IMR-90 (cell line): Measurements from ENCODE around the gene LFNG. TPM values are rescaled to one million over a fixed set of nuclear protein-coding genes. Genes with fewer than 3 reads are reported as not detected.

Experiments
- ATAC-seq: fragments of 200-7000 bp; cut with Tn5 transposase; 2 replicates; pipeline ENCODE4 v1.9.1; 2020; ENCODE audit warnings: low read depth, mild to moderate bottlenecking, moderate library complexity
- BruUV-seq: library from RNA; stranded (reverse); fragments of 400-500 nt; replicated peaks from 2 replicates; lab custom pipeline; 2021; lab: Mats Ljungman, UMichigan
- CTCF ChIA-PET: fragments of 300-600 bp; formaldehyde crosslinking; extraction: SDS; loops from one replicate; lab custom pipeline; 2021; ENCODE audit warnings: antibody characterized with exemption; lab: Yijun Ruan, JAX
- POLR2A ChIA-PET: fragments of 300-600 bp; sonication (Branson Sonifier 250); formaldehyde crosslinking; loops from one replicate; lab custom pipeline; 2022; ENCODE audit warnings: antibody characterized with exemption; ENCODE audit not compliant: unreplicated experiment; lab: Charles Lee
- DNase-seq: peaks from one replicate; pipeline ENCODE4 v3.0.0; 2013
- H2AFZ ChIP-seq: replicated peaks from 2 replicates; pipeline ENCODE3; 2013; ENCODE audit warnings: low read length, mild to moderate bottlenecking; ENCODE audit not compliant: poor library complexity
- H2AK5ac ChIP-seq: 2 replicates; pipeline ENCODE4 v1.6.1; 2013; ENCODE audit warnings: low read depth, low read length, inconsistent platforms
- H2AK9ac ChIP-seq: replicated peaks from 2 replicates; pipeline ENCODE3; 2013; ENCODE audit warnings: mild to moderate bottlenecking, low read depth, low read length, moderate library complexity; ENCODE audit not compliant: poor library complexity
- H2BK120ac ChIP-seq: 2 replicates; pipeline ENCODE4 v1.6.1; 2013; ENCODE audit warnings: low read depth, low read length, inconsistent platforms
- H2BK15ac ChIP-seq: 3 replicates; pipeline ENCODE4 v1.6.1; 2013; ENCODE audit warnings: low read depth, low read length, inconsistent platforms
- H2BK20ac ChIP-seq: 2 replicates; pipeline ENCODE4 v1.6.1; 2013; ENCODE audit warnings: low read depth, mild to moderate bottlenecking, inconsistent platforms, low read length, moderate library complexity
- H2BK5ac ChIP-seq: 2 replicates; pipeline ENCODE4 v1.6.1; 2013; ENCODE audit warnings: mild to moderate bottlenecking, low read depth, low read length, inconsistent platforms; ENCODE audit not compliant: poor library complexity, severe bottlenecking
- H3K14ac ChIP-seq: replicated peaks from 2 replicates; pipeline ENCODE4 v1.6.1; 2013; ENCODE audit warnings: low read depth, low read length, inconsistent platforms
- H3K18ac ChIP-seq: 2 replicates; pipeline ENCODE4 v1.6.1; 2013; ENCODE audit warnings: low read depth, low read length, control low read depth
- H3K23ac ChIP-seq: 2 replicates; pipeline ENCODE4 v1.6.1; 2013; ENCODE audit warnings: low read depth, low read length, inconsistent platforms
- H3K27ac ChIP-seq: 2 replicates; pipeline ENCODE4 v1.5.1; 2013; ENCODE audit warnings: mild to moderate bottlenecking, control low read depth, low read length; ENCODE audit not compliant: insufficient read depth
- H3K27me3 ChIP-seq: 2 replicates; pipeline ENCODE4 v1.6.1; 2013; ENCODE audit warnings: low read length; ENCODE audit not compliant: control insufficient read depth, insufficient read depth
- H3K36me3 ChIP-seq: 2 replicates; pipeline ENCODE4 v1.6.1; 2013; ENCODE audit warnings: low read length, mixed read lengths; ENCODE audit not compliant: control insufficient read depth, insufficient read depth
- H3K4ac ChIP-seq: 2 replicates; pipeline ENCODE4 v1.6.1; 2013; ENCODE audit warnings: low read depth, low read length, inconsistent platforms
- H3K4me1 ChIP-seq: 2 replicates; pipeline ENCODE4 v1.6.1; 2013; ENCODE audit warnings: low read length, mixed read lengths; ENCODE audit not compliant: control insufficient read depth, insufficient read depth
- H3K4me2 ChIP-seq: 2 replicates; pipeline ENCODE4 v1.6.1; 2013; ENCODE audit warnings: low read depth, mild to moderate bottlenecking, control low read depth, low read length, moderate library complexity
- H3K4me3 ChIP-seq: 2 replicates; pipeline ENCODE4 v1.5.1; 2013; ENCODE audit warnings: low read depth, mild to moderate bottlenecking, control low read depth, low read length, moderate library complexity; ENCODE audit not compliant: insufficient read depth
- H3K56ac ChIP-seq: 2 replicates; pipeline ENCODE4 v1.6.1; 2013; ENCODE audit warnings: low read length, inconsistent platforms; ENCODE audit not compliant: insufficient read depth; ENCODE audit errors: extremely low read depth
- H3K79me1 ChIP-seq, 2 experiments: 2 replicates each; pipeline ENCODE4 v1.6.1; 2013; ENCODE audit warnings: low read length in 2 of 2, inconsistent platforms in 1 of 2, low read depth in 1 of 2
- H3K9ac ChIP-seq: 2 replicates; pipeline ENCODE4 v1.6.1; 2013; ENCODE audit warnings: low read depth, low read length, control low read depth
- H3K9me1 ChIP-seq: 2 replicates; pipeline ENCODE4 v1.6.1; 2013; ENCODE audit warnings: low read length, inconsistent platforms; ENCODE audit not compliant: insufficient read depth
- H3K9me3 ChIP-seq: 2 replicates; pipeline ENCODE4 v1.6.1; 2013; ENCODE audit warnings: low read length; ENCODE audit not compliant: control insufficient read depth, insufficient read depth
- H4K20me1 ChIP-seq: 2 replicates; pipeline ENCODE4 v1.6.1; 2013; ENCODE audit warnings: low read length, inconsistent platforms; ENCODE audit not compliant: insufficient read depth
- H4K5ac ChIP-seq: 2 replicates; pipeline ENCODE4 v1.6.1; 2013; ENCODE audit warnings: mild to moderate bottlenecking, low read depth, low read length, control low read depth
- H4K8ac ChIP-seq, 2 experiments: 2 replicates each; pipeline ENCODE4 v1.6.1; 2013; ENCODE audit warnings: low read depth in 2 of 2, low read length in 2 of 2, control low read depth in 1 of 2, inconsistent platforms in 1 of 2
- H4K91ac ChIP-seq: 2 replicates; pipeline ENCODE4 v1.6.1; 2013; ENCODE audit warnings: low read depth, low read length, inconsistent platforms; ENCODE audit not compliant: insufficient read depth
- CEBPB ChIP-seq: IDR thresholded peaks from 2 replicates; pipeline ENCODE4 v1.6.1; 2012; ENCODE audit warnings: low read depth, low read length, improper control_type of control experiment
- CHD1 ChIP-seq: IDR thresholded peaks from 2 replicates; pipeline ENCODE4 v1.6.1; 2012; ENCODE audit warnings: low read depth, low read length, improper control_type of control experiment
- MAZ ChIP-seq: IDR thresholded peaks from 2 replicates; pipeline ENCODE4 v1.6.1; 2012; ENCODE audit warnings: low read depth, mild to moderate bottlenecking, low read length, improper control_type of control experiment, moderate library complexity, borderline replicate concordance
- NFE2L2 ChIP-seq: fragments of 150-350 bp; IDR thresholded peaks from 2 replicates; pipeline ENCODE4 v1.6.1; 2016; ENCODE audit warnings: low read depth, mild to moderate bottlenecking, low read length
- RAD21 ChIP-seq: IDR thresholded peaks from 2 replicates; pipeline ENCODE4 v1.6.1; 2012; ENCODE audit warnings: low read length, improper control_type of control experiment
- RCOR1 ChIP-seq: IDR thresholded peaks from 2 replicates; pipeline ENCODE4 v1.6.1; 2012; ENCODE audit warnings: mild to moderate bottlenecking, low read length, improper control_type of control experiment; ENCODE audit not compliant: insufficient replicate concordance
- RFX5 ChIP-seq: IDR thresholded peaks from 2 replicates; pipeline ENCODE4 v1.8.0; 2012; ENCODE audit warnings: low read depth, mild to moderate bottlenecking, low read length, moderate library complexity
- WGBS, 2 experiments: methylation state at CpG; one replicate each; pipeline versions ENCODE4 v1.1.5 to v1.1.7; 2013; ENCODE audit warnings: missing lambda C conversion rate in 2 of 2; ENCODE audit not compliant: insufficient read length in 1 of 2; ENCODE audit errors: extremely low coverage in 2 of 2; 5-methylcytosine and 5-hydroxymethylcytosine counted together
- dilution Hi-C: fragments of 300-500 bp; cut with HindIII; formaldehyde crosslinking; loops from one replicate; pipeline ENCODE4 v1.14.3; 2018; ENCODE audit warnings: low sequenced_read_pairs; ENCODE audit not compliant: unreplicated experiment
- in situ Hi-C: fragments of 300-500 bp; cut with MboI; formaldehyde crosslinking; loops from 3 replicates; pipeline ENCODE4 v1.14.3; 2019; ENCODE audit warnings: low sequenced_read_pairs, inconsistent platforms, mixed read lengths
- intact Hi-C: fragments of 100-400 bp; cut with micrococcal nuclease; formaldehyde crosslinking; loops from 2 replicates; pipeline ENCODE4 v1.10.0; 2022
- polyA plus RNA-seq, 3 experiments: library from polyadenylated mRNA; depleted of rRNA; stranded (reverse); fragments of >200 nt; gene quantifications; 2 replicates each; pipeline ENCODE4 v1.2.3, GENCODE V29; 2012; ENCODE audit warnings: low replicate concordance in 1 of 3
- total RNA-seq: library from RNA; depleted of rRNA; stranded (reverse); fragments of >200 nt; gene quantifications from 2 replicates; pipeline ENCODE4 v1.2.3, GENCODE V29; 2012
- TF ChIP-seq, protein P1 (sequence below): fragments of 150-350 bp; IDR thresholded peaks from 2 replicates; pipeline ENCODE4 v1.6.1; 2017; ENCODE audit warnings: mild to moderate bottlenecking, antibody characterized with exemption, low read length, low read depth
- TF ChIP-seq, protein P2 (sequence below): fragments of 150-350 bp; IDR thresholded peaks from 2 replicates; pipeline ENCODE4 v1.6.1; 2016; ENCODE audit warnings: low read depth, mild to moderate bottlenecking, low read length, moderate library complexity, borderline replicate concordance

The LFNG gene
- total and polyA plus RNA-seq, 2 of the 4 experiments (the other 2 are of a cell fraction): 1.8 to 5.1 TPM

DNA sequence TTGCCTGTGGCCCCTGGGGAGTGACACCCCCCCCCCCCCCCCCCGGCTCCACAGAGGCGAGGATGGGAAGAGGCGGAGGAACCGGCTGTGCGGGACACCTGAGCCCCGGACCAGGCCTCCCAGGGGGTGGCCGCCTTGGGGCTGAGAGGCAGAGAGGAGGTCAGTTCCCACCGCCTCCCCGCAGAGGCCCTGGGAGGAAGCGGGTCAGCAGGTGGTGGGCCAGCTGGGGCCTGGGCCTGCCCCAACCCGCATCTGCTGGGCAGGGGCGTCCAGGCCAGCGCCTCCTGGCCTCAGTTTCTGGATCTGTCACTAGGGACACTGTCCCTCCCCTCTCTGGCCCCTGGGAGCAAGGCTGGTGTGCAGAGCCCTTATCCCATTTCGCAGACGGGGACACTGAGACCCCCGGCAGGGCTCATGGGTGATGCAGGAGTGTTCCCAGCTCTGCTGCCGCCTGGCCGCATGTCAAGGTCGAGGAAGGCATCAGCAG lies 14.6 kb upstream of the LFNG start:
- no peak overlapping the region for H3K18ac ChIP-seq
- CTCF ChIA-PET: interaction anchor here (0.5 kb wide), 1 partner anchor 38 kb away, joined by 4 read pairs; no protein-coding TSS in a partner anchor
- H3K79me1 ChIP-seq: no peaks in the 10 kb centered on the region

More for the DNA sequence above, 14.6 kb upstream of the LFNG start:
- 71% methylated on average over 3 of the region's 19 CpGs; no CpG with 5 or more reads in 1 of the 2 experiments for WGBS, 2 experiments
- no peak overlapping the region for H2BK5ac ChIP-seq
- POLR2A ChIA-PET: no interaction called here
- no peak overlapping the region for H4K8ac ChIP-seq
- ATAC-seq (no peak), DNase-seq (no peak)
- no peak overlapping the region for H4K5ac ChIP-seq
- no peak overlapping the region for H3K23ac ChIP-seq
- no peaks in the 10 kb centered on the region for H3K9me1 ChIP-seq
- H3K9ac ChIP-seq: no peak overlapping the region
- peaks cover 8% of the 10 kb centered on the region; the same call in 1 of the 2 replicates for H3K4me1 ChIP-seq
- in situ Hi-C loops: no loop called here
- TF ChIP-seq, protein P1, sequence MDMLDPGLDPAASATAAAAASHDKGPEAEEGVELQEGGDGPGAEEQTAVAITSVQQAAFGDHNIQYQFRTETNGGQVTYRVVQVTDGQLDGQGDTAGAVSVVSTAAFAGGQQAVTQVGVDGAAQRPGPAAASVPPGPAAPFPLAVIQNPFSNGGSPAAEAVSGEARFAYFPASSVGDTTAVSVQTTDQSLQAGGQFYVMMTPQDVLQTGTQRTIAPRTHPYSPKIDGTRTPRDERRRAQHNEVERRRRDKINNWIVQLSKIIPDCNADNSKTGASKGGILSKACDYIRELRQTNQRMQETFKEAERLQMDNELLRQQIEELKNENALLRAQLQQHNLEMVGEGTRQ: no peak
- TF ChIP-seq RFX5 (no peak), RCOR1 (no peak), RAD21 (no peak), CHD1 (no peak), CEBPB (no peak), NFE2L2 (no peak), MAZ (no peak)
- TF ChIP-seq, protein P2, sequence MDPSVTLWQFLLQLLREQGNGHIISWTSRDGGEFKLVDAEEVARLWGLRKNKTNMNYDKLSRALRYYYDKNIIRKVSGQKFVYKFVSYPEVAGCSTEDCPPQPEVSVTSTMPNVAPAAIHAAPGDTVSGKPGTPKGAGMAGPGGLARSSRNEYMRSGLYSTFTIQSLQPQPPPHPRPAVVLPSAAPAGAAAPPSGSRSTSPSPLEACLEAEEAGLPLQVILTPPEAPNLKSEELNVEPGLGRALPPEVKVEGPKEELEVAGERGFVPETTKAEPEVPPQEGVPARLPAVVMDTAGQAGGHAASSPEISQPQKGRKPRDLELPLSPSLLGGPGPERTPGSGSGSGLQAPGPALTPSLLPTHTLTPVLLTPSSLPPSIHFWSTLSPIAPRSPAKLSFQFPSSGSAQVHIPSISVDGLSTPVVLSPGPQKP: no peak
- H2BK120ac ChIP-seq: no peak overlapping the region
- no peak overlapping the region for H2BK20ac ChIP-seq
- intact Hi-C loops: no loop called here
- peaks cover 3% of the 10 kb centered on the region; the same call in 1 of the 2 replicates for H3K27me3 ChIP-seq
- no peak overlapping the region for H3K27ac ChIP-seq
- H3K14ac ChIP-seq: no peak overlapping the region
- no peaks in the 10 kb centered on the region for H3K36me3 ChIP-seq
- dilution Hi-C loops: no loop called here
- H2AK5ac ChIP-seq: no peak overlapping the region
- H4K91ac ChIP-seq: no peak overlapping the region
- no peak overlapping the region for H3K4me2 ChIP-seq
- H2AK9ac ChIP-seq: no peak overlapping the region
- no peak overlapping the region for H3K56ac ChIP-seq
- no peaks in the 10 kb centered on the region for H4K20me1 ChIP-seq
- no peaks in the 10 kb centered on the region for H3K9me3 ChIP-seq
- no peak overlapping the region for H3K4ac ChIP-seq
- H2AFZ ChIP-seq: no peak overlapping the region
- no peak overlapping the region for H3K4me3 ChIP-seq
- no TSS peak for BruUV-seq
- no peak overlapping the region for H2BK15ac ChIP-seq
